HG03442 (cell line): ENCODE measurements around the gene GSG1.
"Not testable (repeated sequence)": the region's sequence is repeated elsewhere in the genome, so short reads cannot be mapped to it uniquely, and the experiment has no call there.

Experiments used
- ATAC-seq: cut with Tn5 transposase; IDR thresholded peaks from one replicate; pipeline ENCODE4 v1.9.1; 2021; ENCODE audit warnings: mild to moderate bottlenecking, moderate library complexity; ENCODE audit not compliant: unreplicated experiment

GSG1 gene

DNA sequence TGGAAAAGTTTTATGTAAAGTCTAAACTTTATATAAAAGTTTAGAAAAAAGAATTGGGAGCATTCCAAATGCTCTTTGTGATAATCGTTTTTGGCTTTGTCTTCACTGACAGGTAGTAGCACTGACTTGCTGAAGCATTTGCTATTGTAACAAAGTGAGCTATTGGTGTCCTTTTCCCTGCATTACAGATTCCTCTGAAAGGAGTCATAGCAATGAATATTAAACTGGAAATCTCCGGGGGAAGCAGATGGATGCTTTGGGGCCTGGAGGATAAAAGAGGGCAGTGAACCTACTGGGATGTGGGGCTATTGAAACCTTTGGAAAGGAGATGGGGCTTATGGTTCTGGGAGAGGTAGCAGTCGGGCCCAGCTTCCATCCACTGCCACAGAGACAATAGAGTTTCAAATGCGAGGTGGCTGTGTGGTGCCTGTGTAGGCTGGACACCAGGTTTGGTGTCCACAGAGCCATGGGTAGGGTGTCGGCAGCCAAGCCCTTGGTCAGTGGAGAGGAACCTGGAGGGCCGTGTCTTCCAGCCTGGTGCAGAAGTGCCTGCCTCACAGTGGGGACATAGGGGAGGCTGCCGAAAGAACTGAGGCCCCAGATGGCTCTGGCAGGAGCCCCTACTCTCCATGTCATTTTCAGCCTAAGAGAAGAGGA lies 10.1 kb downstream of the GSG1 start:
- ATAC-seq: no peak

GRCh38 chr12:13091832-13092231 lies 11.6 kb downstream of the GSG1 start:
- no peak for ATAC-seq

- ATAC-seq: no peak
Measured at GRCh38 chr12:13090054-13090453, 13.4 kb downstream of the GSG1 start.

DNA sequence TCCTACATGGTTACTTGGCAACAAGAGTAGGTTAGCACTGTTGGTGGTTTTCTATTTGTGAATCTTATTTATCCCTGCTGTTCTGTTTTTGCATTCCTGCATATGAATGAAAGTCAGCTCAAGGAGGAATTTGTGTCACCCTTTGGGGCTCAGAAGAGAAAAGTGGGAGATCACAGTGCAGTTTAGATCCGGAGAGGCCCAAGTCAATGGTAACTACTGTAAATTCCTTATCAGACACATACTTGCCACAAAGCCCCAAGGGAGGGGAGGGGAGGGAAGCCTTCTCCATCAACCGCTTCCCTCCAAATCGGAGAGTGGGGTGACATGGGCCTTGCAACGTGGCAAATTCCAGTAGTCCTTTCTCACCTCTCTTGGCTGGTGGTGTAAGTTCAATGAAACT lies 15.0 kb downstream of the GSG1 start:
- ATAC-seq: no peak

- no peak for ATAC-seq
Measured at GRCh38 chr12:13087766-13088165, 15.7 kb downstream of the GSG1 start.

- no peak for ATAC-seq
Measured at GRCh38 chr12:13085968-13086686, 17.3 kb downstream of the GSG1 start.

DNA sequence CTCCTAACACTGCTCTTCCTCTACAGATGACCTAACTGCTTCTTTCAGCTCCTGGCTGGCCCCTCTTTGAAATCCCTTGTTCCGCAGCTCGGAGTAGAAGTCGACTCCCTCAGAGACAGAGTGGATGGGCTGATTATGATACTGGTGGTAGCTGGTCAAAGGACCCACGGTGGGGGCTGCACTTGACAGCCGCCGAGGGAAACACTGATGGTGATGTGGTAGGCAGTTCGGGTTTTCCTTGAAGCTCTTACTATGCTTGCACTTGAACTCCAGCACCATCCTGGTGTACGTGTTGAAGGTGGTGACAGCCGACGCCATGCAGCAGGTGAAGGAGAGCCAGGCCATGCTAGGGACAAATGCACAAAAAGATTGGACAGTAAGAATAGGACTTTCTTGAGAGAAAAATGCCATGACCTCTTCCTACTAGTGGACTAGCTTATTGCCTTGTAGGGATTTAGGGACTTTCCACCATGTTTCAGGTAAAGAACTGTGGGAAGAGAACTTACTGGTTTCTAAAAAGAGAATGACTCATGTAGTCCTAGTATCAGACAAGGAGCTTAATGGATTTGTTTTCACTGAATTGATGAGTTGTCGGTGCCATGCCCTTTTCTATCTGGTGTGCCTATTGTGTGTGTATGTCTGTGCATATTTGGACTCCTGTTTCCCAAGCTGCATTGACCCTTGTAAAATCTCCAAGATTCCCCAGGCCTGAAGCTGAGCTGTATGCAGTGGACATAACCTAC lies 18.4 kb downstream of the GSG1 start:
- ATAC-seq: no peak

DNA sequence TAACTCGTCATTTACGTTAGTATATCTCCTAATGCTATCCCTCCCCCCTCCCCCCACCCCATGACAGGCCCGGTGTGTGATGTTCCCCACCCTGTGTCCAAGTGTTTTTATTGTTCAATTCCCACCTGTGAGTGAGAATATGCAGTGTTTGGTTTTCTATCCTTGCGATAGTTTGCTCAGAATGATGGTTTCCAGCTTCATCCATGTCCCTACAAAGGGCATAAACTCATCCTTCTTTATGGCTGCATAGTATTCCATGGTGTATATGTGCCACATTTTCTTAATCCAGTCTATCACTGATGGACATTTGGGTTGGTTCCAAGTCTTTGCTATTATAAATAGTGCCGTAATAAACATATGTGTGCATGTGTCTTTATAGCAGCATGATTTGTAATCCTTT lies 19.8 kb downstream of the GSG1 start:
- not testable (repeated sequence) for ATAC-seq

DNA sequence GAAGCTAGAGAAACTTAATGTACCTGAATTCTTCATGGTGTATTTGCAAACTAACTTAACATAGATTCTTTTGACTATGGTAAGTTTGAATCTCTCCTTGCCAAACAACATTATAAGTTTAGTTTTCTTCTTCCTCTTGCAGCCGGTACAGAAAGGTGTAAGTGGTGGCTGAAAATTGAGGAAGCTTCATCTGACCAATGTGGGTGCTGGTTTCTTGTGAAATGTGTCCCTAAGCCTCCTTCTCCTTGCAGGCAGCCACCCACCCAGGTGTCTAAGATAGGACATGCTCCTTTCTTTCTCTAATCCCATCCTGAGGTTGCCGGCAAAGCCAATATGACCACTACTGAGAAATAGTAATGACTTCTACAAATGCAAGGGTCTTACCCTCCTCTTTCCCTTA lies 20.6 kb downstream of the GSG1 start:
- no peak for ATAC-seq

DNA sequence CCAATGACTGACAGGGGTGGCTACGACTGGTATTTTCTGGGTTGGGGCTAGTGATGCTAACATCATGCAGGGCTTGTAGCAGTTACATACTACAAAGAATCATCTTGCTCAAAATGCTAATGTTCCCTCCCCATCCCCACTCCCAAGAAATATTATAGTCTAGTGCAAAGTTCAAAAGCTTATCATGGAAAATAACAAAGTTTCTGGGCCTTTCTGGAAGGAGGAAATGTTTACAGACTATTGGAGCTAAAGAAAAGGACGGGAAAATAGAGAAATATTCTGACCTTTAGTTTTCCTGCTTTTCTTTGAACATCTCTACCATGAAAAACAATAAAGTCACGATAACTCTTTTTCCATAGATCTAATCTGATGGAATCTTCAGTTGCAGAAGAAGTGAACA lies 23.2 kb downstream of the GSG1 start:
- ATAC-seq: no peak

GRCh38 chr12:13079440-13079906 lies 24.0 kb downstream of the GSG1 start:
- no peak for ATAC-seq

DNA sequence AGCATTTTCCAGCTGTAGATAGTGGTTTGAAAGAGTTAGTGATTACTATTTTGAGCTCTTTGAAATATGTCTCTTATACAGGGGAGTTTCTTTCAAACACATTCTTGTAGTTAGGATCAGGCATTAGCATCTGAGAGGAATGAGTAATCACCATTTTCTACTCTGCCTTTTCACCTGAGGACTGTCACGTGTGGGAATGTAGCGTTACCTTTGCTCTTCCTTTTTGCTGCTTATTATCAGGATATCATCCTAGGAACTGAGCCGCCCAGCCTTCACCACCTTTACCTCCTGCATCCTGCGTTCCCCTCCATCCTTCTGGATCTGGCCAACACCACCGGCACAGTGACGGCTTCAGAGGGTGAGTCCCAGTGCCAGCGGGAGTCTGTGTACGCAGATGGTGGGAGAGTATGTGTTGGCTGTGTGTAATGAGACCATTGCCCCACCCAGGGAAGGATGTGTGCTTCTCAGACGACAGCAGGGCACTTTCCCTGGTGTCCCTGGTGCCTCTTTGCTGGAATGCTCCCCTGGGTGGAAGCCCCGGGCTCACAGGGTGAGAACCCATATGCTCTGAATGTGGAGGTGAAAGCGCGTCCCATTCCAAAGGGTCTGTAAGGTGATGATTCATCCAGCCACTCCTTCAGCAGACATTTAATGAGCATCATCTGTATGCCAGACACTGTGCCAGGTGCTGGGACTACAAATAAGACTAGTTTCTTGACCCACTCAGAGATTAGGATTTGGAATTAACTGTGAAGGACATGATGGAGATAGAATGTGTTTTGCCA lies 27.5 kb downstream of the GSG1 start:
- no peak for ATAC-seq

GRCh38 chr12:13075118-13075480 lies 28.4 kb downstream of the GSG1 start:
- no peak for ATAC-seq

GRCh38 chr12:13074396-13075117 lies 28.9 kb downstream of the GSG1 start:
- ATAC-seq: no peak

GRCh38 chr12:13073173-13073572 lies 30.3 kb downstream of the GSG1 start:
- ATAC-seq: no peak

- no peak for ATAC-seq
Measured at GRCh38 chr12:13071305-13072280, 31.9 kb downstream of the GSG1 start.

DNA sequence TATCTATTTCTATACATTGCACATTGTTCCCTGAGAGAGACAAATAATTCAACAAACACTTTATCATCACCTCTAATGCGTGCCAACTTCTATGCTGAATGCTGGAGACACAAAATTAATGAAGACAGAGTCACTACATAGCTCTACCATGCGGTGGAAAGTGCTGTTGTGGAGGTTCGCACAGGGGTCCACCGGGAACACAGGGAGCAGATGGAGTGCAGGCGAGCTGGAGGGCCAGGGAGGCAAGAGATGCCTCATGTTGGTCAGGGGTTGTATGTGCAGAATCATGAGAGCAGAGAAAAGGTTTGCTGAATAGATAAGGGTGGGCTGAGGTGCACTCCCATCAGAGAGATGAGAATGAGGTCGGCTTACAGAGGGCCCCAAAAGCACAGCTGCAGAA lies 34.1 kb downstream of the GSG1 start:
- ATAC-seq: no peak

- no peak for ATAC-seq
Measured at GRCh38 chr12:13067322-13067721, 36.1 kb downstream of the GSG1 start.

- ATAC-seq: no peak
Measured at GRCh38 chr12:13066459-13066858, 37.0 kb downstream of the GSG1 start.
